Measurements from ENCODE around the gene A4GALT. TPM values are rescaled to one million over a fixed set of nuclear protein-coding genes. Genes with fewer than 3 reads are reported as not detected.

Gene A4GALT
- total and polyA plus RNA-seq, 10 of the 15 experiments (the other 5 are each of a cell fraction or from before 2014, with no cell fraction given) = 0.04 to 3.9 (median 2.3) TPM; not detected in 1

- TF ChIP-seq ZBTB4 (CRISPR knock-in tag; IDR thresholded peaks at IDR 0.05) (no peak), BCL11A (IDR thresholded peaks at IDR 0.05; ENCODE audit: low read depth, low read length) (no peak), SPI1 (IDR thresholded peaks at IDR 0.05; ENCODE audit: borderline replicate concordance, insufficient read depth, low read depth, low read length) (no peak), SIX5 (IDR thresholded peaks at IDR 0.05; ENCODE audit: low read depth, low read length, severe bottlenecking) (no peak), ZBED1 (IDR thresholded peaks at IDR 0.05; ENCODE audit: borderline replicate concordance) (no peak)
These were observed 22.9 kb upstream of the A4GALT start (continued) for GRCh38 chr22:42743501-42743991.

GRCh38 chr22:42742940-42743339, 22.3 kb upstream of the A4GALT start:
- SMC1A ChIA-PET (ENCODE audit: uncharacterized antibody, unreplicated experiment) = no interaction called here
- Histone ChIP-seq H3K9me3 (replicated peaks; ENCODE audit: control insufficient read depth, insufficient read depth, low read length) (no peaks in the 10 kb centered on the region), H3K4me2 (ENCODE audit: control insufficient read depth, insufficient read depth) (no peak overlapping the region), H3K27me3 (replicated peaks in 1 of 2; ENCODE audit: control insufficient read depth in 2 of 2, insufficient read depth in 2 of 2, low read length in 1 of 2) (no peaks in the 10 kb centered on the region), H3K36me3 (ENCODE audit: control insufficient read depth in 2 of 2, insufficient read depth in 2 of 2, low read length in 1 of 2) (no peaks in the 10 kb centered on the region), H2AFZ (ENCODE audit: control insufficient read depth, low read depth, low read length) (no peak overlapping the region), H3K27ac (ENCODE audit: control insufficient read depth, insufficient read depth) (no peak overlapping the region), H4K20me1 (ENCODE audit: control insufficient read depth, insufficient read depth) (no peaks in the 10 kb centered on the region), H3K4me1 (ENCODE audit: control insufficient read depth, insufficient read depth, low read length) (no peaks in the 10 kb centered on the region; the same call in 1 of the 2 replicates), H3K79me2 (ENCODE audit: control insufficient read depth, insufficient read depth, low read length) (no peaks in the 10 kb centered on the region), H3K9ac (ENCODE audit: control insufficient read depth, insufficient read depth, low read length) (no peak overlapping the region), H3K4me3 (no peak overlapping the region)
- DNase-seq (ENCODE audit: low read depth, low spot score) (no peak), ATAC-seq (no peak), FAIRE-seq (no peak)
- in situ Hi-C loops (cut with MboI) = no loop called here
- 38% methylated on average over 8 of the region's 8 CpGs for WGBS (ENCODE audit: insufficient coverage, insufficient replicate concordance, low lambda C conversion rate, missing lambda C conversion rate)
- CTCF ChIA-PET = no interaction called here
- POLR2A ChIA-PET = no interaction called here
- RAD21 ChIA-PET (ENCODE audit: unreplicated experiment) = no interaction called here
- intact Hi-C loops (cut with micrococcal nuclease; ENCODE audit: unreplicated experiment) = no loop called here
- BruUV-seq (replicated peaks) = no TSS peak
- TF ChIP-seq NBN (IDR thresholded peaks at IDR 0.05) (no peak), MLLT1 (IDR thresholded peaks at IDR 0.05) (no peak), RUNX3 (IDR thresholded peaks at IDR 0.05; ENCODE audit: low read length) (no peak), PRDM15 (CRISPR knock-in tag; IDR thresholded peaks at IDR 0.05) (no peak), ATF7 (IDR thresholded peaks at IDR 0.05; ENCODE audit: low read depth) (no peak), SMC3 (IDR thresholded peaks at IDR 0.05; ENCODE audit: borderline replicate concordance, low read length) (no peak), TCF12 (IDR thresholded peaks at IDR 0.05; ENCODE audit: low read depth, low read length) (no peak), IKZF2 (IDR thresholded peaks at IDR 0.05) (no peak), FOS (IDR thresholded peaks at IDR 0.05; ENCODE audit: borderline replicate concordance, extremely low read depth, insufficient read length) (no peak), ESRRA (IDR thresholded peaks at IDR 0.05; ENCODE audit: low read length) (no peak), RB1 (IDR thresholded peaks at IDR 0.05; ENCODE audit: borderline replicate concordance) (no peak)
